Caco-2 (cell line): ENCODE measurements around the gene TRAF1. TPM values are rescaled to one million over a fixed set of nuclear protein-coding genes. Genes with fewer than 3 reads are reported as not detected.

Experiments used
- BruUV-seq: library from RNA; stranded (reverse); fragments of 400-500 nt; replicated peaks from 2 replicates; lab custom pipeline; 2021; lab: Mats Ljungman, UMichigan
- CTCF ChIA-PET: fragments of 300-600 bp; sonication (Branson Sonifier 250); formaldehyde crosslinking; loops from one replicate; lab custom pipeline; 2022; ENCODE audit warnings: antibody characterized with exemption; lab: Charles Lee
- POLR2A ChIA-PET: fragments of 300-600 bp; sonication (Branson Sonifier 250); formaldehyde crosslinking; loops from one replicate; lab custom pipeline; 2022; ENCODE audit warnings: antibody characterized with exemption; lab: Charles Lee
- DNase-seq, 2 experiments: peaks; one replicate each; pipeline versions ENCODE4 v3.0.0 to v3.0.0-alpha.2; 2020 to 2022
- H3K27me3 ChIP-seq: replicated peaks from 2 replicates; pipeline ENCODE4 v1.6.0; 2011; ENCODE audit warnings: low read length; ENCODE audit not compliant: control insufficient read depth, insufficient read depth
- H3K36me3 ChIP-seq: 2 replicates; pipeline ENCODE4 v1.5.1; 2011; ENCODE audit warnings: low read length; ENCODE audit not compliant: control insufficient read depth, insufficient read depth
- H3K4me1 ChIP-seq: fragments of 250-450 bp; sonication (Bioruptor Pico); 2 replicates; pipeline ENCODE4 v1.5.1; 2020; ENCODE audit warnings: mild to moderate bottlenecking
- H3K4me3 ChIP-seq: 2 replicates; pipeline ENCODE4 v1.5.1; 2011; ENCODE audit warnings: low read depth, mild to moderate bottlenecking, control low read depth, low read length
- H3K9me3 ChIP-seq: fragments of 250-450 bp; sonication (Bioruptor Pico); 2 replicates; pipeline ENCODE4 v1.5.1; 2020; ENCODE audit warnings: mild to moderate bottlenecking, moderate library complexity
- H3K27ac Mint-ChIP-seq: one replicate; pipeline ENCODE4 v1.8.0; 2022; ENCODE audit warnings: mixed read lengths; ENCODE audit not compliant: unreplicated experiment
- H3K27me3 Mint-ChIP-seq: one replicate; pipeline ENCODE4 v1.8.0; 2022; ENCODE audit warnings: mixed read lengths; ENCODE audit not compliant: insufficient read depth, unreplicated experiment
- H3K36me3 Mint-ChIP-seq: one replicate; pipeline ENCODE4 v1.8.0; 2022; ENCODE audit warnings: mild to moderate bottlenecking, mixed read lengths; ENCODE audit not compliant: insufficient read depth, unreplicated experiment
- H3K4me1 Mint-ChIP-seq: one replicate; pipeline ENCODE4 v1.8.0; 2022; ENCODE audit warnings: low read depth, mixed read lengths; ENCODE audit not compliant: unreplicated experiment
- H3K4me3 Mint-ChIP-seq: one replicate; pipeline ENCODE4 v1.8.0; 2022; ENCODE audit warnings: mild to moderate bottlenecking, moderate library complexity, mixed read lengths; ENCODE audit not compliant: unreplicated experiment
- H3K9me3 Mint-ChIP-seq: one replicate; pipeline ENCODE4 v1.8.0; 2022; ENCODE audit warnings: mixed read lengths; ENCODE audit not compliant: unreplicated experiment
- CTCF ChIP-seq, 2 experiments: fragments of 200-600 bp in 1 of 2; IDR thresholded peaks; 1 replicate in 1 of 2; 2 replicates in 1 of 2; pipeline versions ENCODE4 v1.5.1 to v1.8.0; 2011 to 2022; ENCODE audit warnings: antibody characterized with exemption in 1 of 2, control low read depth in 1 of 2, inconsistent platforms in 1 of 2, low read depth in 1 of 2, low read length in 1 of 2, mild to moderate bottlenecking in 1 of 2, moderate library complexity in 1 of 2; ENCODE audit not compliant: insufficient read depth in 1 of 2, severe bottlenecking in 1 of 2, unreplicated experiment in 1 of 2
- intact Hi-C: fragments of 100-400 bp; cut with micrococcal nuclease; formaldehyde crosslinking; loops from one replicate; pipeline ENCODE4 v1.10.0; 2022; ENCODE audit not compliant: unreplicated experiment
- total RNA-seq: library from RNA; stranded (reverse); gene quantifications from 2 replicates; pipeline ENCODE4 v1.2.3, GENCODE V29; 2022

The TRAF1 gene
- total RNA-seq, 1 experiment from 2014 or later: 1.1 TPM

GRCh38 chr9:120868676-120869359, 57.8 kb downstream of the TRAF1 start:
- H3K36me3 ChIP-seq: peaks cover 1% of the 10 kb centered on the region
- Mint-ChIP-seq H3K27me3 (no peaks in the 10 kb centered on the region), H3K4me1 (peaks cover 16% of the 10 kb centered on the region), H3K27ac (peak overlapping the region; percentile 83), H3K9me3 (no peaks in the 10 kb centered on the region), H3K4me3 (peak overlapping the region; percentile 79), H3K36me3 (peaks cover 42% of the 10 kb centered on the region)
- H3K9me3 ChIP-seq: no peaks in the 10 kb centered on the region
- peaks cover 14% of the 10 kb centered on the region for H3K4me1 ChIP-seq
- peak overlapping the region; percentile 39 for H3K4me3 ChIP-seq
- POLR2A ChIA-PET: no interaction called here
- intact Hi-C loops: loop anchor here (1.0 kb wide), 1 partner anchor 26 kb away; no protein-coding TSS in a partner anchor
- BruUV-seq: no TSS peak
- peak; percentile 96 to 98 for DNase-seq
- peak in 1 of 2 experiments; percentile 1 for TF ChIP-seq CTCF (IDR thresholded peaks at IDR 0.05; ENCODE audit: insufficient read depth in 1 of 2, low read depth in 1 of 2, low read length in 1 of 2, severe bottlenecking in 1 of 2, unreplicated experiment in 1 of 2)
- H3K27me3 ChIP-seq: no peaks in the 10 kb centered on the region
- CTCF ChIA-PET: interaction anchor here (1.2 kb wide), 1 partner anchor 90 kb away, joined by 3 read pairs; no protein-coding TSS in a partner anchor

- Histone ChIP-seq H3K27me3 (no peaks in the 10 kb centered on the region), H3K9me3 (no peaks in the 10 kb centered on the region), H3K4me1 (peaks cover 9% of the 10 kb centered on the region), H3K4me3 (peak overlapping the region; percentile 39), H3K36me3 (peaks cover 1% of the 10 kb centered on the region)
- Mint-ChIP-seq H3K27ac (peak overlapping the region; percentile 83), H3K27me3 (no peaks in the 10 kb centered on the region), H3K36me3 (peaks cover 37% of the 10 kb centered on the region), H3K4me1 (peaks cover 11% of the 10 kb centered on the region), H3K4me3 (peak overlapping the region; percentile 63), H3K9me3 (no peaks in the 10 kb centered on the region)
- POLR2A ChIA-PET: no interaction called here
- intact Hi-C loops: loop anchor here (1.0 kb wide), 1 partner anchor 25 kb away; no protein-coding TSS in a partner anchor
- CTCF ChIA-PET: interaction anchor here (1.2 kb wide), 1 partner anchor 90 kb away, joined by 3 read pairs; no protein-coding TSS in a partner anchor
- no TSS peak for BruUV-seq
- TF ChIP-seq CTCF (IDR thresholded peaks at IDR 0.05; ENCODE audit: insufficient read depth in 1 of 2, low read depth in 1 of 2, low read length in 1 of 2, severe bottlenecking in 1 of 2, unreplicated experiment in 1 of 2): no peak
- no peak for DNase-seq
Measured at GRCh38 chr9:120868339-120868675, 58.3 kb downstream of the TRAF1 start.

- H3K27ac Mint-ChIP-seq: peak overlapping the region; percentile 83
- H3K9me3 Mint-ChIP-seq: no peaks in the 10 kb centered on the region
- no peak for TF ChIP-seq CTCF (IDR thresholded peaks at IDR 0.05; ENCODE audit: insufficient read depth in 1 of 2, low read depth in 1 of 2, low read length in 1 of 2, severe bottlenecking in 1 of 2, unreplicated experiment in 1 of 2)
- ChIA-PET CTCF (interaction anchor here (1.2 kb wide), 1 partner anchor 89 kb away, joined by 3 read pairs; no protein-coding TSS in a partner anchor), POLR2A (no interaction called here)
- Histone ChIP-seq H3K4me1 (peaks cover 5% of the 10 kb centered on the region), H3K36me3 (peaks cover 1% of the 10 kb centered on the region), H3K27me3 (no peaks in the 10 kb centered on the region), H3K4me3 (peak overlapping the region; percentile 39), H3K9me3 (no peaks in the 10 kb centered on the region)
- peaks cover 6% of the 10 kb centered on the region for H3K4me1 Mint-ChIP-seq
- H3K36me3 Mint-ChIP-seq: peaks cover 32% of the 10 kb centered on the region
- H3K27me3 Mint-ChIP-seq: no peaks in the 10 kb centered on the region
- BruUV-seq: no TSS peak
- no peak for DNase-seq
- peak overlapping the region; percentile 63 for H3K4me3 Mint-ChIP-seq
- intact Hi-C loops: loop anchor here (1.0 kb wide), 1 partner anchor 25 kb away; no protein-coding TSS in a partner anchor
Measured at GRCh38 chr9:120867676-120868338, 58.8 kb downstream of the TRAF1 start.
